ENCODE data around the gene KIR3DL2. TPM values are rescaled to one million over a fixed set of nuclear protein-coding genes. Genes with fewer than 3 reads are reported as not detected.

KIR3DL2 gene
- total RNA-seq, 1 experiment from 2014 or later = not detected

Other genes starting within 250 kb of the KIR3DL2 start
- gene LILRB1, start 220.0 kb upstream of the KIR3DL2 start, total RNA-seq (2014; rRNA removed; shearing (Covaris generic)) = not detected in 2 replicates
- gene LILRB4, start 187.5 kb upstream of the KIR3DL2 start, total RNA-seq (2014; rRNA removed; shearing (Covaris generic)) = not detected in 2 replicates
- not detected in 2 replicates for gene KIR3DL3, start 126.0 kb upstream of the KIR3DL2 start, total RNA-seq (2014; rRNA removed; shearing (Covaris generic))
- gene KIR2DL3, start 111.9 kb upstream of the KIR3DL2 start, total RNA-seq (2014; rRNA removed; shearing (Covaris generic)) = not detected in 2 replicates
- not detected in 2 replicates for gene KIR2DL1, start 80.7 kb upstream of the KIR3DL2 start, total RNA-seq (2014; rRNA removed; shearing (Covaris generic))
- not detected in 2 replicates for gene KIR2DL4, start 46.8 kb upstream of the KIR3DL2 start, total RNA-seq (2014; rRNA removed; shearing (Covaris generic))
- gene KIR3DL1, start 34.0 kb upstream of the KIR3DL2 start, total RNA-seq (2014; rRNA removed; shearing (Covaris generic)) = not detected in 2 replicates
- gene KIR2DS4, start 17.8 kb upstream of the KIR3DL2 start, total RNA-seq (2014; rRNA removed; shearing (Covaris generic)) = not detected in 2 replicates
- gene FCAR, start 23.8 kb downstream of the KIR3DL2 start, total RNA-seq (2014; rRNA removed; shearing (Covaris generic)) = not detected in 2 replicates
- not detected in 2 replicates for gene NCR1, start 55.7 kb downstream of the KIR3DL2 start, total RNA-seq (2014; rRNA removed; shearing (Covaris generic))
- not detected in 2 replicates for gene NLRP7, start 97.1 kb downstream of the KIR3DL2 start, total RNA-seq (2014; rRNA removed; shearing (Covaris generic))
- gene NLRP2, start 115.9 kb downstream of the KIR3DL2 start, total RNA-seq (2014; rRNA removed; shearing (Covaris generic)) = not detected in 2 replicates
- gene GP6, start 187.8 kb downstream of the KIR3DL2 start, total RNA-seq (2014; rRNA removed; shearing (Covaris generic)) = not detected in 2 replicates
- 3.7 and 7.1 TPM in 2 replicates for gene RDH13, start 212.7 kb downstream of the KIR3DL2 start, total RNA-seq (2014; rRNA removed; shearing (Covaris generic))
- 3.5 and 11.8 TPM in 2 replicates for gene EPS8L1, start 225.4 kb downstream of the KIR3DL2 start, total RNA-seq (2014; rRNA removed; shearing (Covaris generic))

All from SJSA1 (cell line).